Measurements from ENCODE around the gene PSME2.

PSME2 gene

DNA sequence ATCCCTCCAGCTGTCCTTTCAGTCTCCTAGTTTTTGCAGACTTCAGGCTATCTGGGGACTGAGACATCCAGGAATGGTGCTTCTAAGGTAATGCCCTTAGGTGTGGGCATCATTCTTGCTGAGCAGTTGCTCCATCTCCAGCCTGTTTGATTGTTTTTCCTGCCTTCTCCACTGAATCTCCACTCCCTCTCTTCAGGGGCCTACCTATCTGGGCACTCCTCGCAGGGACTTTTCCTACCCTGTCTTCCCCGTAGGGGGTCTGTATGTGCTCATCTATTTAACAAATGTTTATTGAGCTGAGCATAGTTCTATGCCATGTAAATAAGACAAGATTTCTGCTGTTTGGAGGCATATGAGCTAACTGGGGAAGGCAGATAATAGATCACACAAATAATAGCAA is 13.4 kb downstream of the PSME2 start:
- DNase-seq: no peak

DNA sequence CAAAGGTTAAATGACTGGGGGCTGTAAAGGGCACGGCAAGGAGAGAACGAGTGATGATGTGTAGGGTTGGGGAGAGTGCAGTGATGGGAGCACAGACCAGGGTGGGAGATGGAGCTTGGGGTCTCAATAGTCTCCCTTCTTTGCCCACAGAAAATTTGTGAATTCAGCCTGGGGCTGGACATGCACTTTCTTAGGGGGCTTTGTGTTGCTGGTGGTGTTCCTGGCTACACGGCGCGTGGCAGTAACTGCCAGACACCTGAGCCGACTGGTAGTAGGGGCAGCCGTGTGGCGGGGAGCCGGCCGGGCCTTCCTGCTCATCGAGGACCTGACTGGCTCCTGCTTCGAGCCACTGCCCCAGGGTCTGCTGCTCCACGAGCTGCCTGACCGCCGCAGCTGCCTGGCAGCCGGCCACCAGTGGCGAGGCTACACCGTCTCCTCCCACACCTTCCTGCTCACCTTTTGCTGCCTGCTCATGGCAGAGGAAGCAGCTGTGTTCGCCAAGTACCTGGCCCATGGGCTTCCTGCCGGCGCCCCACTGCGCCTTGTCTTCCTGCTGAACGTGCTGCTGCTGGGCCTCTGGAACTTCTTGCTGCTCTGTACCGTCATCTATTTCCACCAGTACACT is 14.2 kb downstream of the PSME2 start:
- DNase-seq: no peak

DNA sequence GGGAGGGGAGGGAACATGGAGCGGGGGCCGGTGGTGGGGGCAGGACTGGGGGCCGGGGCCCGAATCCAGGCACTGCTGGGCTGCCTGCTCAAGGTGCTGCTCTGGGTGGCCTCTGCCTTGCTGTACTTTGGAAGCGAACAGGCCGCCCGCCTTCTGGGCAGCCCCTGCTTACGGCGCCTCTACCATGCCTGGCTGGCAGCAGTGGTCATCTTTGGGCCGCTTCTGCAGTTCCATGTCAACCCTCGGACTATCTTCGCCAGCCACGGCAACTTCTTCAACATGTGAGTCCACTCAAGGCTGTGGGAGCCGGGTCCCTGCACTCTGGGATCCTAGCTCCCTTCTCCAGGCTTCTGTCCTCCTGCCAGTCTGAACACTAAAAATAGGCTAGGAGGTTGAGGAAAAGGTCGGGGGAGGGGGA is 14.9 kb downstream of the PSME2 start:
- DNase-seq: no peak

DNA sequence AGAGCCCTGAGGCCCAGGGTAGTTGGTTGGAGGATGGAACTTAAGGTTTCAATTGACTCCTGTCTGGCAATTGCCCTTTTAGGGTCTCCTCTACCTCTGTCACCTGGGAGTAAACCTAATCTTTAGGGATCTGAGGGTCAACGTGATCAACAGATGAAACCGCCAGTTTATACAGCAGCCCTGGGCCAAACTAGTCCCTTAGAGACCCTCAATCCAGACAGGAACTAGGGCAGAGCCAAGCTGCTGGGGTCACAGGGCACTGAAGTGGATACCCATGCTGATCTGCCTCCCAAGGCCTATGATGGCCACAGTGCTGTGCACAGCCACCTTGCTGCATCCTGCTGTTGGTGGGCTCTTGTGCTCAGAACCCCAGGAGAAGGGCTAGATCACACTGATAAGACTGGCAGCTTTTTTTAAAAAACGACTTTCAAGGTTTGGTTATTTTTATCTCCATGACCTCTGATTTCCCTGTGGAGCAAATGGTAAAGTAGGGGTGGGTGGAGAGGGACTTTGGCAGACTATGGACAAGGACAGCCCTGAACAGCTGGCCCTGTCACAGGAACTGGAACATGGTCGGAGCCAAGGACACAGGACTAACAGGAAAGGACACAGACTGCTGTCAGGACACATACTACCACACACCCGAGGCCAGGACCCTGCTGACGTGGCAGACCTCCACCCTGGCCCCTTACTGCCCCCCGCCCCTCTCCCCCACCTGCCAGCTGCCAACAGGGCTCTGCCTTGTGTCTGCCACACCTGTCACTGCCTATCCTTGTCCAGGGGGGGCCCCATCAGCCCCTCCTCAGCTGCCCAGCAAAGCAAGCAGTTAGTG is 15.5 kb downstream of the PSME2 start:
- peak; percentile 80 for DNase-seq

DNA sequence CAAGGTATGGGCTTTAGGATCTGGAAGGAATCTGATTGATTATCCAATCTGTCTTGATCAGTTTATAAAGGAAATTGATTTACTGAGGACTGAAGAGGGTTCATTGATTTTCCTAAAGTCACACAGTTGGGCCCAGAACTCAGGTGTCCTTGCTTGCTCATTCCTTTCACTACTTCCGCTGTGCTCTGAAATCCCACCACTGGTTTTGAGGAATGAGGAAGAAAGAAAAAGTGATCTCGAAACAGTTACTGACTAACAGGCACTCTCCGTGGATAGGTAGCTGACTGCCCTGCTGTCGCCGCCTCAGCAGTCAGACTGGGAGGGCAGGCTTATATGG is 16.1 kb downstream of the PSME2 start, which contains the start of gene FITM1:
Gene FITM1, plus strand, starts transcription at position 280 of the 337 bp plus-strand sequence. CDS start 905 bp downstream, outside the sequence.
- DNase-seq: no peak

DNA sequence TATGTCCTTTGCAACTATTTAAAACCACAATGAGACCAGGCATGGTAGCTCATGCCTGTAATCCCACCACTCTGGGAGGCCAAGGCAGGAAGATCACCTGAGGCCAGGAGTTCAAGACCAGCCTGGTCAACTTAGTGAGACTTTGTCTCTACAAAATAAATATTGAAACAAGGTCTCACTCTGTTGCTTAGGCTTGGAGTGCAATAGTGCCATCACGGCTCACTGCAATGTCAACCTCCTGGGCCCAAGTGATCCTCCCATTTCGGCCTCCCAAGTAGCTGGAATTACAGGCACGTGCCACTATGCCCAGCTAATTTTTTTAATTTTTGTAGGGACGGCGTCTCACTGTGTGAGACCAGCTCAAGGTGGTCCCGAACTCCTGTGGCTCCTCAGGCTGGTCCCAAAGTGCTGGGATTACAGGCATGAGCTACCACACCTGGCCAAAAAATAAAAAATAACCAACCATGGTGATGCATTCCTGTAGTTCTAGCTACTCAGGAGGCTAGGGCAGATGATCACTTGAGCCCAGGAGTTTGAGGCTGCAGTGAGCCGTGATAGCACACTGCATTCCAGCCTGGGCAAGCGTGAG is 16.9 kb downstream of the PSME2 start:
- no peak for DNase-seq

DNA sequence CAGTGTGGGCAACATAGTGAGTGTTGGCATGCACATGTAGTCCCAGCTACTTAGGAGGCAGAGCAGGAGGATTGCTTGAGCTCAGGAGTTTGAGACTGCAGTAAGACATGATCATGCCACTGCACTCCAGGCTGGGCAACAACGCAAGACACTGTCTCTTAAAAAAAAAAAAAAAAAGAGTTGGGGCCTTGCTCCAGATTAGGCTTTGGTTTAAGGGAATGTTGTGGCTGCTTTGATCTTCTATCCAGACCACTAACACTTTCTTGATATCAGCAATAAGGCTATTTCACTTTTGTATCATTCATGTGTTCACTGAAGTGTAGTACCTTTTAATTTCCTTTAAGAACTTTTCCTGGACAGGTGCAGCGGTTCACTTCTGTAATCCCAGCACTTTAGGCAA is 18.7 kb downstream of the PSME2 start:
- DNase-seq: no peak

DNA sequence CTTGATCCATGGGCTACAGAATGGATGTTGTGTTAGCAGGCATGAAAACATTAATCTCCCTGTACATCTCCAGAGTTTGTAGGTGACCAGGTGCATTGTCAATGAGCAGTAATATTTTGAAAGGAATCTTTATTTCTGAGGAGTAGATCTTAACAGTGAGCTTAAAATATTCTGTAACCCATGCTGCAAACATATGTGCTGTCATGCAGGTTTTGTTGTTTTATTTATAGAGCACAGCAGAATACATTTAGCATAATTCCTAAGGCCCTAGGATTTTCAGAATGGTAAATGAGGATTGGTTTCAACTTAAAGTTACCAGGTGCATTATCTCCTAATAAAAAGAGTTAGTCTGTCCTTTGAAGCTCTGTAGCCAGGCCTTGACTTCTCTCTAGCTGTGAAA is 19.5 kb downstream of the PSME2 start:
- no peak for DNase-seq

DNA sequence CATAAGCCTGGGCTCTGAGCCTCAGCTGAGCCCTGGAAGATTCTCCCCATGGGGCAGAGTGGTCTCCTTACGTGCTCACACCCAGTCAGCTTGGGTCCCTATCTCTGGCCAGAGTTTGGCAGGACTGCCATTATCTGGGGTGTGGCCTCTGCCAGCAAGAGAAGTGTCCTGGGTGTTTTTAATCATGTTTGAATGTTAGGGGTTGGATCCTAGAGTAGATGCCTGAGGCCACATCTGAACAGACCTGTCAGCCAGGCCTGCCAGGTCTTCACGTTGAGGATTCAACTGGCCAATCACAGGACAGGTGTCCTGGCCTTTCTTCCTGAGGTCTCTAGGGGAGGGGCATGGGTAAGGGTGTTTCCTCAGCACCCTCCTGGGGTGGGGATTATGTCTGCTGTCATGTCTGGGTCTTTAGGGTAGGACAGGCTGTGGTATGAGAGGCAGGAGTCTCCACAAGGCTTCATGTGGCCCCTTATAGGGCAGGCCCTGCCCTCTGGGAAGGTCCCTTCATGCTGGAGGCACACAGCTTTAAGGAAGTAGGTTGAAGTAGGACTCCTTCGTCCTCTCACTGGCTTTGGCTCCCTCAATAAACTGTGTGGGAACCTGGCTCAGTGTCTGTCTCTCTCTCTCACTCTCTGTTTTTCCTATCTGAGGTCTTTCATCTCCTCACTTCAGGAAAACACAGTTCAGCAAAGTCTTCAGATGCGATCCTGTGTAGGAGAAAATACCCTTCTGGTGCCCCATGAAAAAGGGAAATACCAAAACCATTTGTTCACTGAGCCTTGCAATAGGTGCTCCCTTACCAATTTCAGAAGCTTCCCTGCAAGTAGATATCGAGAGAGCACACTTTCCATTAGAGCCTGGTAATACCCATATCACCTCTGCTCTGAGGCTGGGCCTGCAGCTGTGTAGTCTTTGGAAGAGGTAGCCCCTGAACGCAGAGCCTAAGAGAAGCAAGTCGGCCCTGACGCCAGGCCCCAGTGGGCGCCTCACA is 22.7 kb downstream of the PSME2 start:
- DNase-seq: no peak

DNA sequence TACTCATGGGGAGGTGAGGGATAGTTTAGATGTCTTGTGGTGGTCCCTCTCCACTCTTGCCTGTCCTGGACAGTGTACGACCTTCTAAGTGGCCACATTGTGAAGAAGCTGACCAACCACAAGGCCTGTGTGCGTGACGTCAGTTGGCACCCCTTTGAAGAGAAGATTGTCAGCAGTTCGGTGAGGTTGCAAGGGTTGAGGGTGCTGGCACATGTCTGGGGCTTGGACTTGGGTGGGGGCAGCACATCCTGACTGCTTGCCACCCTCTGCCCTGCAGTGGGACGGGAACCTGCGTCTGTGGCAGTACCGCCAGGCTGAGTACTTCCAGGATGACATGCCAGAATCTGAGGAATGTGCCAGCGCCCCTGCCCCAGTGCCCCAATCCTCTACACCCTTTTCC is 23.5 kb downstream of the PSME2 start:
- no peak for DNase-seq

DNA sequence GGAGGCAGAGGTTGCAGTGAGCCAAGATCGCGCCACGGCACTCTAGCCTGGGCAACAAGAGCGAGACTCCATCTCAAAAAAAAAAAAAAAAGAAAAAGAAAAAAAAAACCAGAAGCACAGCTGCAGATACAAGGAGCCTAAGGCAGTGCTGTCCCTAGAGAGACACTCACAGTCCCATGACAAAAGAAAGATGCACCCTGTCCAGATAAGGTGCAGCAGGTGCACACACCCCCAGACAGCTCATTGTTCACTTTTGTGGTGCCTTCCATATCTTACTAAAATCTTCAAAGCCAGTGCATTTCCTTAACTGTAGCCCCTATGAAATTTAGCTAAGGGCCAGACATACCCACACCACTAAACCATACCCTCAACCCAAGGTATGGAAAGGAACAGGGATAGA is 24.0 kb downstream of the PSME2 start:
- no peak for DNase-seq

DNA sequence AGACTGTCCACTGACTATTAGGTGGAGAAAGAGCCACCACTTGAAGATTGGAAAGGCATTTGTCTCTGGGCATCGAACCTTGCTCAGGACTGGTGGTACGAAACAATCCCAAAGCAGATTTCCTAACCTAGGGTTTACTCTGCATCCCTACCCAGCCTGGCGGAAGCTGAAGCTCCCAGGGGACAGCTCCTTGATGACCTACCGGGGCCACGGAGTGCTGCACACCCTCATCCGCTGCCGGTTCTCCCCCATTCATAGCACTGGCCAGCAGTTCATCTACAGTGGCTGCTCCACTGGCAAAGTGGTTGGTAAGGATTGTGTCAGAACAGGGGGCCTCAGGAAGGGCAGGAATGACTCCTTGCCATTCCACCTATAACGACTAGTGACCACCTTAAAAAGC is 25.2 kb downstream of the PSME2 start:
- DNase-seq: no peak

DNA sequence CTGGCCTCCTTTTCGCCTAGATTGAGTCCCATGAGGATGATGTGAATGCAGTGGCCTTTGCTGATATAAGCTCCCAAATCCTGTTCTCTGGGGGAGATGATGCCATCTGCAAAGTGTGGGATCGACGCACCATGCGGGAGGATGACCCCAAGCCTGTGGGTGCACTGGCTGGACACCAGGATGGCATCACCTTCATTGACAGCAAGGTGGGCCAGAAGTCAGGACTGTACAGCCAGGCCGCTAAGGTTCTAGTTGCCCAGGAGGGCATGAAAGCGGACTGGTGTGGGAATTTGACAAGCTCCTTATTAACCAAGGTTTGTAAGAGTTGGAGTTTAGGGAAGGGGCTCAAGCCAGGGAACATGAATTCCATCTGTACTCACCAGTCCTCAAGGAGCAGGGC is 26.7 kb downstream of the PSME2 start:
- DNase-seq: no peak

DNA sequence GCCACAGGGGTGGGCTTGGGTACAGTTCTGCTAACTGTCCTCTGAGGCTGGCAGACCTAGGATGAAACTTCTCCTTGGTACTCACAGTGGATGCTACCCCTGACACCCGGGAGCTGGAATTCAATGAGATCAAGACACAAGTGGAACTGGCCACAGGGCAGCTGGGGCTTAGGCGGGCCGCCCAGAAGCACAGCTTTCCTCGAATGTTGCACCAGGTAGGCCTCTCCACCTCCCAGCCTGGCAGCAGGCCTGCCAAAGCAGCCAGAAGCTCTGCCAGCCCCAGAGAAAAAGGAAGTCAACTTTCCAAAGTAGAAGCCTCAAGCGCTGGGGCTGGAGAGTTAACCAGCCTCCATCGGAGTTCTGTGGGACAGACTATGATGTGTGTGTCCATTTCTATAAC is 29.2 kb downstream of the PSME2 start:
- DNase-seq: no peak

DNA sequence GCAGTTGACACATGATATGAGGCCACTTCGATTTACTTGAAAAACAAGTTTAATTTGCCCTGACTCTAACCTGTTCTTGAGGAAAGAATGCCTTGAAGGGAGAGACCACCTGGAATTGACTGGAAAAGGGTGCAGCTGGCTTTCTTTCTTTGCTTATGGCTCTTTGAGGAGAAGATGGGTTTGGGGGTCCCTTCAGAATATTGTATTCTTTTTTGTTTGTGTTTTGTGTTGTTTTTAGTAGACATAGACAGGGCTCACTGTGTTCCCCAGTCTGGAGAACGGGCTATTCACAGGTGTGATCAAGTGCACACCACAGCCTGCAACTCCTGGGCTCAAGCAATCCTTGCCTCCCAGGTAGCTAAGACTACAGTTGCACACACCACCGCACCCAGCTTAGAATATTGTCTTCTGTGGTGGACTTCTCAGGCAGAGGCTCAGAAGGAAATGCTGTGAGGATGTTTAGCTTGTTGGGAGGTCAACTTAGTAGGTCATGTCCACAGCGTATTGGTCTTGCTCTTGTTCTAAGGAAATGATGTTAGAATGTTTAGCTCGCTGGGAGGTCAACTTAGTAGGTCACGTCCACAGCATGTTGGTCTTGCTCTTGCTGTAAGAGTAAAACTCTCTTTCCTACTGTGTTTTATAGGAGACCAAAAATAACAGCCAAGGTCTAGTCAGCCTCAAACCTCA is 30.1 kb downstream of the PSME2 start:
- no peak for DNase-seq

DNA sequence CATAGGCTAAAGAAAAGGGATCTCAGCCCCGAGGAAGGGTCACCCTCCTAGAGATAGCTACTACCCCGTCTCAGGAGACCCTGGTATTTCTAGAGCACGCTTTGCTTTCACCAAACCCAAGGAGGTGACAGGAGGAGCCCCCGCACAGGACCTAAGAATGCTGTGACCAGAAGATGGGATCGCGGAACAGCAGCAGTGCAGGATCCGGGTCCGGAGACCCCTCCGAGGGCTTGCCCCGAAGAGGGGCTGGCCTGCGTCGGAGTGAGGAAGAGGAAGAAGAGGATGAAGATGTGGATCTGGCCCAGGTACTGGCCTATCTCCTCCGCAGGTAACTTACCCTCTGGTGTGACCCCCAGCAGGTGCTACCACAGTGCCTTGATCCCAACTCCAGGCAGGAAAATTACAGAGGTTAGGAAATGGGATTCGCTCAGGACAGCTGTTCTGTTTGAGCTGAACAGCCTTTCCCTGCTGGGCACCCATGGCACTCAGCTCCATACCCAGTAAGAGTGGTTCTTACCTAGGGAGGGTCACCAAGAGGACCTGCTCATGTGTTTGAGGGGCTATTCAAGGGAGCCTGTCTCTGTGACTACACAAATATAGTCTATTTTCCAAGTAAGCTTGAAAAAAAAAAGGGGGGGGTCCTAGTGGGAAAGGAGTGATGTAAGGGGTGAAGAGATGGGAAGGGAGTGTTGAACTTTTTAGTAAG is 30.8 kb downstream of the PSME2 start:
- no peak for DNase-seq

DNA sequence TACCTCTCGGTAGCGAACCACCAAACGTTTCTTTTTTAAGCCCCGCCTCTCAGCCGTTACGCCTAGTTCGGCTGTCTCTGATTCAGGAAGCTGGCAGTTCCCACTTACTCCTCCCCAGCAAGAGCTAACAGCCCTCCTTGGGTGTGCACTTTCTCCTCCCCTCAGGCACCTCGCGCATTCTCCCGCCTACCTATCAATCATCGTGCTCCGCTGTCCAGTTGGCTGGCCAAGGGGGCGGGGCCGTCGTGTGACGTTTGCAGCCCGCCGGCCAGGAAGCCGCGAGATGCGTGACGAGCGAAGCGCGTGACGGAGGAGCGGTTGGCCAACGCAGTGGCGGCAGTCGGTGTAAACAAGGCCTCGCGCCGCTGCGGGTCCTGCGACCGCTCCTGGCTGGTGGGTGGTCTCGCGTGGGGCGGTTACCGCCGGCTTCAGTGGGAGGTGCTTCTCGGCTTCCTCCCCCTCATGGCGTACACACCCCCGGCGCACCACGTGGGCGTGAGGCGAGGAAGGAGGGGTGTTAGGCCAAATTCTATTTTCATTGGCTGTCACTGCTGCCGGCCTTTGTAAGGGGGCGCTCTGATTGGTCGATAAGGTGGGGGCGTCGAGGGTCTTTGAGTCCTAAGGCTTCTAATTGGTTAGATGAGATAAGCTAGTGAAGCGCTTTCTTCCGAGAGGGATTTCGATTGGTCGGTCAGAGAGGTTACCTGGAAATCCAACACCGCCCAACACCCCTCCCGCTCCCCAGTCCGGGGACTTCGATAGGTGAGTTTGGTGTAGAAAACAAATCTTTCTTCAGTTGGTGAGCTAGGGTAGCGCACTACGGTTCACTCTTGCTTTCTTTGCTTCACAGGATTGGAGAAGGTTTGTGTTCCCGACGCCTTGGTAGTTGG is 31.6 kb downstream of the PSME2 start, which contains the start of the genes DCAF11 and NRL:
Gene DCAF11, plus strand, starts transcription at position 246 of the 890 bp plus-strand sequence. CDS start 818 bp downstream, outside the sequence.
Gene NRL, minus strand, starts transcription at position 418 of the 890 bp plus-strand sequence. CDS start 32,101 bp downstream, outside the sequence.
- peak; percentile 99 for DNase-seq

DNA sequence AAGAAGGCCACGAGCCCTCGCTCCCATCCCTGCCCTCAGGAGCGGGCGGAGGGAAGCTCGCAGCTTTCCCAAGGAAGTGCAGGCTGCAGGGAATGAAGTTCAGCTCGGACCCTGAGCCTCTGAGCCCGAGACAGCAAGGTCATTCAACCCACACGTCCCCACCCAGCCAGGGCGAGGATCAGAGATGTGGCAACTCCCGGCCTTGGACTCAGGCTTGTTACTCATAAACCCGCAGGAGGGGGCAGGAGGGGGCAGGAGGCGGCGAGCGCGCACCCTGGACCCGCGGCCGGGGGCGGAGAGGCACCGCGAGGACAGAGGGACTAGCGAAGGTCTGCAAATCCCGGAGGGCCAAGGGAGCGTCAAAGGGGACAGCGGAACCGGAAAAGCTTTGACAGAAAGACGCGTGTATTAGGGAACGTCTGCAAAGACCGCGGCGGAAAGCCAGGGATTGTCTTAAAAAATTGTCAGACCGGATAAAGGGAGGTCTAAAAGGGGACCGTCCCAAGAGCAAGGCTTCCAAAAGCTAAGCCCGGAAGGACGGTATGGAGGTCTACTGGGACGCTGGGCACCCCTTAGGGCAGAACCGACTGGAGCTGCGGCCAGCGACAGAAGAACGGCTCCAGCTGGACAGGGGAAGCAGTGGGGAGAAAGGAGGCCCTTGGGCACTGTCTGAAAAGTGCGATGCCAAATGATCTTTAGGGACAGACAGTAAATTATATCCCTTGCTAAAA is 32.4 kb downstream of the PSME2 start:
- peak; percentile 87 for DNase-seq

DNA sequence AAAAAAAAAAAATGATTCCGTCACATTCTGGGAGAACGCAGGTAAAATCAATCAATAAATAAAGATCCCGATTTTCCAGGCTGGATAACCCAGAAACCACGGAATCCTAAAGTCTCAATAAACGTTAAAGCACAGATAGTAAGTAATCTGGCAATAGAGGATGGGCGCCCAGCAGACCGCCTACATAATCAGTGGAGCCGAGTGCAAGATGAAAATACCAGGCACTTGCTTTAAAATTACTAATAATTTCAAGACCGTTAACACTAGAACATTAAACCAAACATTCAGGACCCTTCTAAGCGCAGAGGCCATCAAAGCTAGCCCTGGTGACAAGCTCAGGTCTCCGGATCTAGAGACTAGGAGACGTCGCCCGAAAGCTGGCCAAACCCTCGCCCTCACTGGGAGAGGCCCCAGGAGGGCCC is 33.0 kb downstream of the PSME2 start:
- no peak for DNase-seq

DNA sequence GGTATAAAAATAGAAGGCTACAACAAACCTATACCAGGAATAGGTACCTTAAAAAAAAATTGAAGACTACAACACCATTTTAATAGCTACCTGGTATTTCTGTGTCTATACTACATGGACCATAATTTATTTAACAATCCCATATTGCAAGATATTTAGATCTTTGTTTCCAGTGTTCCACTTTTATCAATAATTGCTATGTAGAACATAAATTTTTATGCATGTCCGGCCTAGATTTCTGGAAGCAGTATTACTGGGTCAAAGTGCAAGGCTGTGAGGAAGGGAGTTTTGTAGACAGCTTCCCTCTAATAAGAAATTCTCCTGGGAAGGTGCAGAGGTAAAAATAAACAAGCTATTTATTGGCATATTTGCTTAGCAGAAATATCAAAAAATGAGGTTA is 35.9 kb downstream of the PSME2 start:
- no peak for DNase-seq

Measured in left hindlimb (tissue), 1 donor.